HL-60/S4 treated with retinoic acid at 250 ng/mL for 4 days and 3 days (cell line): ENCODE results near the gene VEZT.

Experiments
- in situ Hi-C: fragments of 300-500 bp; cut with MboI; formaldehyde crosslinking; loops from 2 replicates; pipeline ENCODE4 v1.7.0; 2022; ENCODE audit warnings: low sequenced_read_pairs

VEZT gene

DNA sequence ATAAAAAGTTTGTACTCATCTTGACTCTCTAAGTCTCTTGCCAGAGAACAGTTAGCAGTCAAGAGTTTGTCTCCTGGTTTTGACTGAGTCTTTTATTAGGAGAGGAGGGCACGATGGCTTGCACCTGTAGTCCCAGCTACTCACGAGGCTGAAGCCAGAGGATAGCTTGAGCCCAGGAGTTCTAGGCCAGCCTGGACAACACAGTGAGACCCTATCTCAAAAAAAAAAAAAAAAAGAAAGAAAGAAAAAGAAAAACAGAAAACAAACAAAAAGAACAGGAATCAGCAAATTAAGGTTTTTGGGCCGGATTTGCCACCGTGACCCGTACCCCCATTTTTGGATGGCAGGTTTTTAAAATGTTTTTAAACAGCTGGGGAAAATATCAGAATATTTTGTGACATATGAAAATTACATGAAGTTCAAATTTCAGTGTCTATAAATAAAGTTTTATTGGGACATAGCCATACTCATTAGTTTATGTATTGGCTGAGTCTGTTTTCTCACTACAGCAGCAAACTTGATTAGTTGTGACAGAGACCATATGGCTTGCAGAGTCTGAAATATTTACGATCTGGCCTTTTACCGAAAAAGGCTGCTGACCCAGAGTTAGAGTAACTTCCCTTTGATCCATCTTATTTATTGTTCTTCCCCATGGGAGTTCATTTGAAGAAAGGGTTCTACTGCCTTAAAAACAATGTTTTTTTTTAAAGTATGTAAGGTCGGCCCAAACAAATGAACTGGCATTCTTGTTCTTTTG lies 31.2 kb downstream of the VEZT start:
- in situ Hi-C loops, result no loop called here

DNA sequence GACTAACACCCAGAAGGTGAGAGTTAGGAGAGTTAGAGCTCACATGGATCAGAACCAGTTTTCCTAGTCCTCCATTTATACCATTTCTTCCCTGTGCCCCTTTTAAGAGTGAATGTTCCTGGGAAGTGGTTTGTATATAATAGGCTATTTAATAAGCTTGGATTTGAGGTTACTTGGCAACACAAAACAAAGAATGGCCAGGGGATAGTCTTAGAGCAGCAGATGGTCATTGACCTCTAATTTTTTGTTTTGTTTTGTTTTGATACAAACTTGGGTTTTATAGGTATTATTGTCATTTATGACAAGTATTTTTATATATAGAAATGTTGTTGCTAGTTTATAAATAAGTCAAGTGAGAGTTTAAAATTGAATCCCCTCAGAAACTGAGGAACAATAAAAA lies 35.8 kb downstream of the VEZT start:
- in situ Hi-C loops, result no loop called here

GRCh38 chr12:95257541-95257940 lies 39.9 kb downstream of the VEZT start:
- in situ Hi-C loops, result no loop called here

- in situ Hi-C loops, result no loop called here
Observed at GRCh38 chr12:95258151-95258550, 40.5 kb downstream of the VEZT start.

- in situ Hi-C loops, result no loop called here
Observed at GRCh38 chr12:95258803-95259202, 41.2 kb downstream of the VEZT start.

DNA sequence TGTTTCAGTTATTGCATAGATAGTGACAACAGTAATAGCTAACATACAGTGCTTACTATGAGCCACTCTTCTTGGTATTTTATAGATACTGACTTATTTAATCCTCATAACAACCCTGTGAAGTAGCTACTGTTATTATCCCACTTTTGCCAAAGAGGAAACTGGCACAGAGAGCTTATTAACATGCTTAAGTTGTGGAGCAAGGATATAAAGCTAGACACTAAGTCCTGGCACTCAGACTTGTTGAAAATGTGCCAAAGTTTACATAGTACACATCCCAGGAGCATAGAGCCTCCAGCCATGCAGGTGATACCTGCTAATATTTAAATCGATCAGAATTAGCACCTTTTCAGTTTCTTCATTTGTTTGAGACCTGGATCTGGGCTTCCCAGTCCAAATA lies 41.8 kb downstream of the VEZT start:
- in situ Hi-C loops, result no loop called here

DNA sequence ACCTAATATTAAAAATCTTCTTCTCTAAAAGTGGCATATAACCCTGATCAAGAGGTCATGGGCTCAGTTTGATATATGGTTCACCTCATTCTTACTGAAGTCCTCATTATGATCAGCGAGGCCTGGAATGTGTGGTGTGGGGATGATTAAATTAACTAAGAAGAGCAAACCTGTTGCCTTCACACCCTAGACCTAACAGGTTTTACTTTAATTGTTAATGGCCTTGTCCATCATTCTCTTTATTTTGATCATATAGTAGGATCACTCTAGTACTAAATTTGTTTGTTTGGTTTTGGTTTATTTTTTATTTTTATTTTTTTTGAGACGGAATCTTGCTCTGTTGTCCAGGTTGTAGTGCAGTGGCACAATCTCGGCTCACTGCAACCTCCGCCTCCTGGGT lies 43.5 kb downstream of the VEZT start:
- in situ Hi-C loops, result no loop called here

DNA sequence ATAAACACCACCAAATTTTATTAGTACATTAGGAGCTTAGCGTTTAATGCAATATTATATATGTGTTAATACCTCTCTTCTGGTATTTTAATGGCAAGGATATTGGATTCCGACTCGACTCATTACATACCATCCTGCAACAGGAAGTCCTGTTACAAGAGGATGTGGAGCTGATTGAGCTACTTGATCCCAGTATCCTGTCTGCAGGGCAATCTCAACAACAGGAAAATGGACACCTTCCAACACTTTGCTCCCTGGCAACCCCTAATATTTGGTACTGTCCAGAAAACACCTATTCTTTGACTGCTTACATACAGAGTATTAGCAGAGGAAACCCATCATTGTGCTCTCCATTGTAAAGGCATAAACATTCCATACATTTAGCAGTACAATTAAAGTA lies 45.2 kb downstream of the VEZT start:
- in situ Hi-C loops, result no loop called here

- in situ Hi-C loops, result no loop called here
Observed at GRCh38 chr12:95265765-95266164, 48.2 kb downstream of the VEZT start.

GRCh38 chr12:95266254-95266653 lies 48.6 kb downstream of the VEZT start:
- in situ Hi-C loops, result no loop called here

DNA sequence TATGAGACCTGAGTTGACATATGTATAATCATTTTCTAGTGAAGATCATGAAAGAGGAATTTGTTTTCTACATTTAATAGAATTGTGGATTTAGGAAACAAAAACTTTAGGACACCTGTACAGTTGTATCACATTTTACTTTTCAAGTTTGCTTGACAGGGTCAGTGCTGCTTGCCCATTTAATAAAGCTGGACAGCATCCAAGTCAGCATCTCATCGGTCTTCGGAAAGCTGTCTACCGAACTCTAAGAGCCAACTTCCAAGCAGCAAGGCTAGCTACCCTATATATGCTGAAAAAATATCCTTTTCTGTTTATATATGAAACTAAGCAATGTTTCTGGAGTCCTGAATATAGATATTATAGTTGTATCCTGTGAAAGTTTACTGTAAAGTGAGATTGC lies 52.3 kb downstream of the VEZT start:
- in situ Hi-C loops, result no loop called here

GRCh38 chr12:95271465-95271864 lies 53.9 kb downstream of the VEZT start:
- in situ Hi-C loops, result no loop called here

GRCh38 chr12:95277139-95277538 lies 59.5 kb downstream of the VEZT start:
- in situ Hi-C loops, result no loop called here

DNA sequence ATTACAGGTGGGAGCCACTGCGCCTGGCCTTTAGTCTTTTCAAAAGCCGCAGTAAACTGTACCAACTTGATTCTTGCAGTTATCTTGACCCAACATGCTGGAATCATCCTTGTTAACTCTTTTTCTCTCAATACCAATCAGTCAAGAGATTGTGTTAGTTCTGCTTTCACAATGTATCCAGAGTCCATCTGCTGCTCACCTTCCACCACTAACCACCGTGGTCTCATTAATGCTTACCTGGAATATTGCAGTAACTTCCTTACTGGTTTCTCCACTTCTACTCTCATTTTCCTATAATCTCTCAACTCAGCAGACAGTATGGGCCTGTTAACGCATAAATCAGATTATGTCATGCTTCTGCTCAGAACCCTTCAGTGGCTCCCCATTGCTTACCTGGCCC lies 62.2 kb downstream of the VEZT start:
- in situ Hi-C loops, result no loop called here

GRCh38 chr12:95282266-95282665 lies 64.7 kb downstream of the VEZT start:
- in situ Hi-C loops, result no loop called here

DNA sequence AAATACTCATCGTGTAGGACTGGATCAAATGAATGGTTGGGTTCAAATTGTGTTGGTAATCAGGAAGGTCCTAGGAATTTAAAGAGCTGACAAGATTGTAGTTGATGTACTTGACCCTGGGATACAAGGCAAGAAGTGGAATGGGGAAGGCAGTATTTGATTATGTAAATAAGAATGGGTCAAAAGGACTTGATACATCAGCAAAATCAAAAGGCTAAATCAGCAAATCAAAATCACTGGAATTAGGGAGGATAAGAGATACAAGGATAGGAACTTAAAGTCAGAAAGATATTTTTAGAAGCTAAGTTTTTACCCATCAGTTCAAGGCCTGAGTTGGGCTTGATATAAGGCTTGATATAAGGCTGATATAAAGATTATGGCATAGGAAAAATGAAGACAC lies 65.8 kb downstream of the VEZT start:
- in situ Hi-C loops, result no loop called here

DNA sequence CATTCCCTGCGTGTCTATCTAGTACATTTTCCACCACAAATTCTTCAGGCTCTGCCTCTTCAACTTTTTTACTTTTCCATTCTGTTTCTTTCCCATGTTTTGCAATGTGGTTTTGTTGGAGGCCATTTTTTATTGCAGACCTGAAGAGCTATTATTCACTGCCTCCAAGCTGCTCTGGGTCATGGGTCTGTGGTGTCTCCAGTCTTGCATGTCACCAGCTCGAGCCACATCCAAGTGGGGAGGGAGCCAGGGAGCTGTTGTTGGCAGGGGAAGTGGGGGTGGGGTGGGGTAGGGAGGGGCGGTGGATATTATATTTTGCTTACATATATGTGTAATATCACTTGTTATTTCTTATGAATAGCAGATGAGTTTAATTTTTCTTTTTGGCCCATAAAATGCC lies 69.1 kb downstream of the VEZT start:
- in situ Hi-C loops, result no loop called here

- in situ Hi-C loops, result no loop called here
Observed at GRCh38 chr12:95291501-95291900, 73.9 kb downstream of the VEZT start.

- in situ Hi-C loops, result no loop called here
Observed at GRCh38 chr12:95298916-95299315, 81.3 kb downstream of the VEZT start.

GRCh38 chr12:95300286-95300685 lies 82.7 kb downstream of the VEZT start:
- in situ Hi-C loops, result no loop called here

DNA sequence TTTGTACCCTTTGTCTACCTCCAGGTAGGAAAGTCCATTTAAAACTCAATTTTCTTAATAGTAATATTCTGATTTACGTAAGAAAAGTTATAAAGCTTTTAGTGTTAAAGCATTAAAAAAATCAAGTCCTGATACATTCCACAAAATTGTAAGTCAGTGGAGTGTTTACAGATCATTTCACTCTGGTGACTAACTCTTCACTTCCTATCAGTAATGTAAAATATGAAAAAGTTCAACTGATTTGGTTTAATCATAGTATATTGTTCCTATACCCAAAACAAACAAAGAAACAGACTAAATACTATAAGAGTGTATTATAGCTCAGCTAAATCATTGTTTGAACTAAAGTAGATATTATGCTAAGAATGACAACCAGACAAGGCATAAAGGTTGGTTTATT lies 85.9 kb downstream of the VEZT start:
- in situ Hi-C loops, result no loop called here

DNA sequence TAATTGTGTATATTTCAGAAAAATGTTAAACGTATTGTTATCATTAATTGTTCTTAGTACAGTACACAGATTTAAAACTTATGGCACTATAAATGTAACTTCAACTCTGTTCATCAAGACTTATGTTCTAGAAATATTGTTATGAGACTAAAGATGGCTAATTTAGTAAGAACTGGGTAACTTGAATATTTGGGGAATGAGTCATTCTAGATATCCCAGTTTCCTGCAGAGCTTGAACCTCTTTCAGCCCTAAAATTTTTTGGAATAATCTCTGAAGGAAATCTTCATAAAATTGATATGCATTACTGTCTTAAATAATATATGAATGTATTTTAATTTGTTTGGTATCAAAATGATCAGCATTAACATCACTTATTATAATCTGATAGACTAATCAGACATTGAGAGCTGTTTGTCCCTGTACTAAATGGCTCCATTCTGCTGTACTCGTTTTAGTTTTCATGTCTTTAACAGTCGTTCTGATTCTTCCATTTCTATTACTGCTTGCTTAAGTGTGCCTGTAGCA lies 87.1 kb downstream of the VEZT start:
- in situ Hi-C loops, result no loop called here

- in situ Hi-C loops, result no loop called here
Observed at GRCh38 chr12:95312656-95313055, 95.0 kb downstream of the VEZT start.
